ENCODE measurements around the gene RNU7-1. TPM values are rescaled to one million over a fixed set of nuclear protein-coding genes. Genes with fewer than 3 reads are reported as not detected.

Gene RNU7-1
- total RNA-seq, 1 donor from 2014 or later = not detected

DNA sequence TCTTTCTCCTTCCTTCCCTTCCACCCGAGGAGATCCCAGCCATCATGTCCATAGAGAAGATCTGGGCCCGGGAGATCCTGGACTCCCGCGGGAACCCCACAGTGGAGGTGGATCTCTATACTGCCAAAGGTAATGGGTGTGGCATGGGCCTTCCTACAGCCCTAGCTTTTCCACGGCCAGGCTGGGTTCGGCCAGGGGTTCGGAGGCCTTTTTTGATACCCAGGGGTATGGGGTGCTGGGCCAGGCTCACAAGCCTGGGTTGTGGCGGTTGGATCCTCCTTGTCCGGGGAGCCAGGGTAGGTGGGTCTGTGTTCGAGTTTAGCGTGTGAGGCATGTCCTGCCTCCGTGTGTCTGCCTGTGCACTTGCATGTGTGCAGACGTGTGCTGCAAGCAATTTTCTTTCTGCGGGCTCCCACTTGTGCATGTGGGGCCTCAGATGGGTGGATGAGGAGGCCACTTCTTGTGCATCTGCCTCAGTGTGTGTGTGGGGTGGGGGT is 27.8 kb upstream of the RNU7-1 start:
- DNase-seq (ENCODE audit: extremely low spot score, unreplicated experiment) = no peak
- H3K27ac Mint-ChIP-seq = no peak overlapping the region
- H3K27me3 Mint-ChIP-seq = peaks cover 56% of the 10 kb centered on the region
- H3K9me3 Mint-ChIP-seq = no peaks in the 10 kb centered on the region
- no peak for TF ChIP-seq CTCF (conservative IDR thresholded peaks at IDR 0.05)
- H3K4me3 Mint-ChIP-seq = peak overlapping the region; percentile 93
- peaks cover 9% of the 10 kb centered on the region for H3K4me1 Mint-ChIP-seq (ENCODE audit: unreplicated experiment)
- peaks cover 7% of the 10 kb centered on the region for H3K36me3 Mint-ChIP-seq

DNA sequence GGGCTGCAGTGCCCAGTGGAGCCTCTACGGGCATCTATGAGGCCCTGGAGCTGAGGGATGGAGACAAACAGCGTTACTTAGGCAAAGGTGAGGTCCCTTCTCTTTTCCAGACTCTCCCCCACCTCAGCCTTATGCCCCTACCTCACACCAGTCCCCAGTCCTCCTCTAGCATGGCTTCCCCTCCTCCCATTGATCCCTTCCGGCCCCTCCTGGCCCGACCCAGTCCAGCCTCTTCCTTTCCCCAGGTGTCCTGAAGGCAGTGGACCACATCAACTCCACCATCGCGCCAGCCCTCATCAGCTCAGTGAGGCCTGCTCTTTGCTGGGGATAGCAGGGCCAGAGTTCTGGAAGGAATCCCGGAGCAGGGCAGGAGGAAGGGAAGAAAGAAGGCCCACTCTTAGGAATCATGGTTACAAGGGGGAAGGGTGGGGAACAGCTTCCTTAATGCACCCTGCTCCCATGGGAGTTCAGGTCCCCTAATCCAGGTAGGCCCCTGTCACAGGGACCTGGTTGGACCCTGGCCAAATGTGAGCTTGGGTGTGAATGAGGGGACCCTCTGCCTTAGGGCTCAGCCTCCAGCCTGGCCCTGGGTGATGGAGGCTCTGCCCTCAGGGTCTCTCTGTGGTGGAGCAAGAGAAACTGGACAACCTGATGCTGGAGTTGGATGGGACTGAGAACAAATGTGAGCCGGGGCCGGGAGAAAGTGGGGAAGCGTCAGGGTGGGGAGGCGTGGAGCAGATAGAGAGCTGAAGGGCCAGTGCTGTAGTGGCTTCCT is 27.0 kb upstream of the RNU7-1 start:
- DNase-seq (ENCODE audit: extremely low spot score, unreplicated experiment) = no peak
- H3K27ac Mint-ChIP-seq = no peak overlapping the region
- H3K27me3 Mint-ChIP-seq = peaks cover 48% of the 10 kb centered on the region
- H3K36me3 Mint-ChIP-seq = peaks cover 7% of the 10 kb centered on the region
- H3K4me3 Mint-ChIP-seq = no peak overlapping the region
- H3K9me3 Mint-ChIP-seq = no peaks in the 10 kb centered on the region
- H3K4me1 Mint-ChIP-seq (ENCODE audit: unreplicated experiment) = peaks cover 9% of the 10 kb centered on the region
- no peak for TF ChIP-seq CTCF (conservative IDR thresholded peaks at IDR 0.05)

DNA sequence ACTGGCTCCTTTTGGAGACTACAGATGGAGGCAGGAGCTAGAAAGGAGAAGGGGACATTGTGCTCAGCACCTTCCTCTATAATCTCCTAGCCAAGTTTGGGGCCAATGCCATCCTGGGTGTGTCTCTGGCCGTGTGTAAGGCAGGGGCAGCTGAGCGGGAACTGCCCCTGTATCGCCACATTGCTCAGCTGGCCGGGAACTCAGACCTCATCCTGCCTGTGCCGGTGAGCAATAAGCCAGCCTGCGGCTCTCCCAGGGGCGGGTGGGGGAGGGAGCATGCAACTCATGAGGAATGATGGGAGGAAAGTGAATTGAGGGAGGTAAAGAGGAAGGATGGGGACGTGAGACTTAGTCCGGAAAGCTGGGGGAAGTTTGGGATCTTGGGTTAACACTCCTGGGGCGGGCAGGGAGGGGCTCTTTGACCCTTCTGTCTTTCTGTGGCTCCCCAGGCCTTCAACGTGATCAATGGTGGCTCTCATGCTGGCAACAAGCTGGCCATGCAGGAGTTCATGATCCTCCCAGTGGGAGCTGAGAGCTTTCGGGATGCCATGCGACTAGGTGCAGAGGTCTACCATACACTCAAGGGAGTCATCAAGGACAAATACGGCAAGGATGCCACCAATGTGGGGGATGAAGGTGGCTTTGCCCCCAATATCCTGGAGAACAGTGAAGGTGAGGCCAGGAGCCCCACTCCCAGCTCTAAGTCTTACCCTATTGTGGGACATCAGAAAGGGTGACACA is 26.0 kb upstream of the RNU7-1 start:
- Mint-ChIP-seq H3K36me3 (peaks cover 7% of the 10 kb centered on the region), H3K27me3 (peaks cover 40% of the 10 kb centered on the region), H3K4me1 (ENCODE audit: unreplicated experiment) (peaks cover 9% of the 10 kb centered on the region), H3K4me3 (no peak overlapping the region), H3K27ac (no peak overlapping the region), H3K9me3 (no peaks in the 10 kb centered on the region)
- no peak for TF ChIP-seq CTCF (conservative IDR thresholded peaks at IDR 0.05)
- DNase-seq (ENCODE audit: extremely low spot score, unreplicated experiment) = no peak

DNA sequence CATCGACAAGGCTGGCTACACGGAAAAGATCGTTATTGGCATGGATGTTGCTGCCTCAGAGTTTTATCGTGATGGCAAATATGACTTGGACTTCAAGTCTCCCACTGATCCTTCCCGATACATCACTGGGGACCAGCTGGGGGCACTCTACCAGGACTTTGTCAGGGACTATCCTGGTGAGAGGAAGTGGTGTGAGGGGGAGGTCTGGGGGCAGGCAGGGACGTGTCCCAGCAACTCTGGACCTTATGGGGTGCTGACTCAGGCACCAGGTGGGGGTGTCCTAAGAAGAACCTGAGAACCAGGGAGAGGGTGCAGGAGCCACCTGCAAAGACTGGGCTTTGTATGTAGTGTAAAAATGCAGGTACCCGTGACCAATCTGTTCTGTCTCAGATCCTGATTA is 24.0 kb upstream of the RNU7-1 start:
- peaks cover 12% of the 10 kb centered on the region for H3K4me1 Mint-ChIP-seq (ENCODE audit: unreplicated experiment)
- H3K27ac Mint-ChIP-seq = no peak overlapping the region
- peaks cover 28% of the 10 kb centered on the region for H3K27me3 Mint-ChIP-seq
- no peak for DNase-seq (ENCODE audit: extremely low spot score, unreplicated experiment)
- H3K9me3 Mint-ChIP-seq = no peaks in the 10 kb centered on the region
- no peak overlapping the region for H3K4me3 Mint-ChIP-seq
- peaks cover 7% of the 10 kb centered on the region for H3K36me3 Mint-ChIP-seq
- no peak for TF ChIP-seq CTCF (conservative IDR thresholded peaks at IDR 0.05)

GRCh38 chr12:6921539-6921938 is 22.1 kb upstream of the RNU7-1 start:
- Mint-ChIP-seq H3K36me3 (peaks cover 7% of the 10 kb centered on the region), H3K27ac (peak overlapping the region; percentile 66), H3K4me1 (ENCODE audit: unreplicated experiment) (peaks cover 32% of the 10 kb centered on the region), H3K9me3 (no peaks in the 10 kb centered on the region), H3K27me3 (peaks cover 8% of the 10 kb centered on the region), H3K4me3 (no peak overlapping the region)
- DNase-seq (ENCODE audit: extremely low spot score, unreplicated experiment) = no peak
- no peak for TF ChIP-seq CTCF (conservative IDR thresholded peaks at IDR 0.05)
